Endometrium (tissue), 2 donors: ENCODE data around the gene STUM.
"Not testable (repeated sequence)": the region's sequence is repeated elsewhere in the genome, so short reads cannot be mapped to it uniquely, and the experiment has no call there.

Experiments used
- FAIRE-seq: peaks from 2 replicates; lab custom pipeline; 2012; peaks lifted over from hg19 to GRCh38; lab: Jason Lieb, UNC
- donor health status: control.
- donor health status: control.

The STUM gene

DNA sequence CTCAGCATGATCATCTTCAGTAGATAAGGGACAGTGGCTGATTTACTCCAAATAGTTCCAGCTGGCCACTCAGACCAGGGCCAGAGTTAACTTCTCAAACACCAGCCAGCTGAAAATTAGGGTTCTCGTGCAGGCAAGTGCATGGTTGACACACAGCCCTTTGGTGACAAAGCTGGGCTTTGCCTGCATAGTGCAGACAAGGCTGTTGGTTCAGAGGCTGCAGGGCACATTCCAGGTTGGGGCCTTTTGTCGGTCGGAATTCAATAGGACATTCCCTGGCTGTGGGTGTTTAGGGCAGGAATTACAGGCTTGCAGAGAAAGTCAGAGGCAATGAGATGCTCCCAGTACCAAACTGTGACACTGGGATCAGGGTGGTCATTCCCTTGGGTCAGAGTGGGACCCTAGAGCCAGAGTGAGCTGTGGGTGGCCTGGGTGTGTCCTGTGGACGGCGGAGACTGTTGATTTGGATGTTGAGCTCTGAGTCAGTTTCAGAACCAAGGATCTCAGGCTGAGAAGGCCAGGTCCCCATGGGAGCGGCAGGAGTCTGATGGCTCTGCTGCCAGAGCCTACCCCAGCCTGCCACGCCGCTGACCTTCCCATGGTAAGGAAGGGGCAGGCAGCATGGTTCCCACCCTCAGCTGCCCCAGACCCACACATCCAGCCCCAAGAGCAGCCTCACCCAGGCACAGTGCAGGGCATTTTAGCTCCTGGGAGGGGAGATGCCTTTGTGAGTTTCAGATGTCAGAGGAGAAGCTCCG lies 56.2 kb downstream of the STUM start:
- no peak for FAIRE-seq

- FAIRE-seq, result no peak
Observed at GRCh38 chr1:226605318-226605950, 56.9 kb downstream of the STUM start.

GRCh38 chr1:226606311-226607267 lies 58.0 kb downstream of the STUM start:
- FAIRE-seq, result no peak

DNA sequence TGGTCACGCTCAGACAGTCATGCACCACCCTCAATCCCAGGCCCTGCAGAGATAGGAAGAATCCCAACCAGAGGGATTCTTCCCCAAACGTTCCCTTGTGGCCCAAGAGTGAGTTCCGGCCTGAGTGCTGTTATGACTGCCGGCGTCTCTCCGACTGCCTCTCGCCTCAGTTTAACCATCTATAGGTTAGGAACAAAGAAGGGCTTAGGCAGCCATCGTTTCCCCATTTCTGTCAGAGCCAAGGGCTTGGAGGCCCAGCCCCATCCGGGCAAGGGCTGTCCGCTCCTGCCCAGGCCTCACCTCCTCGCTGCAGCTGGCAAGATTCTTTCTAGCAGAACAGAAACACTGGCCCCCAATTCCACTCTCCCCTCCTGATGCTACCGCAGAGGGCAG lies 58.7 kb downstream of the STUM start:
- no peak for FAIRE-seq

DNA sequence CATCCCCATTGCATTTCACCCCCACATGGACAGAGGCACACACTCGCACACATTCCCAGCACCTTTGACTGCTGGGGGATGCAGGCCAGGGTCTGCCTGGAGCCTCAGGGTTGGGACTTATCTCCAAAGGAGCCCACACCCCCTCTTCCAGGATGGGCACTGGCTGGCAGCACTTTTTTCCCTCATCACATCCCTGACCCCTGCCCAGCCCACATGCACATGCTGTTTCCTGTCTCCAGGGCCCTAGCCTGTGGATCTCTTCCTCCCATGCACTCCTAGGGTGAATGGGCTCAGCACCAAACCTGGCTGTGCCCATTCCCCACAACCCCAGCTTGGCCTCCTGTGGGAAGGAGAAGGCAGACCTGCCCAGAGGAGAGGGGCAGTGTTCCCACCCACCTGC lies 59.3 kb downstream of the STUM start:
- no peak for FAIRE-seq

GRCh38 chr1:226608699-226609505 lies 60.3 kb downstream of the STUM start:
- no peak for FAIRE-seq

- FAIRE-seq, result no peak
Observed at GRCh38 chr1:226609836-226610455, 61.4 kb downstream of the STUM start.

DNA sequence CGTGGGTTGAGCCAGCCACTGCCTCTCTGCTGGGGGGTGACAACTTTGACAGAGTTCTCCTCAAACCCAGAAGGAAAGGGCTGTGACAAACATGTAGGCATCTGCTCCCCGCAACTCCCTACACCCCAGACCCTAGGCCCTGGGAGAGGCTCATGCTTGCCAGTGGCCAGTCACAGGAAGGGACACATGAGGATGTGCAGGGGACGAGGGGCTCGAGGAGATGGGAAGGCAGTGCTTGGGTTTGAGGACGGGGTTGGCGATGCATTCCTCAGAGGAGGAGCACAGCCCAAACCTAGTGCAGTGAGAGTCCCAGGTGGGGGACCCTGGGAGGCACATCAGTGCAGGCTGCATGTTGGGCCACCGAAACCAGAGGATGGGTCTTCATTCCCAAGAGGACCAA lies 62.1 kb downstream of the STUM start:
- FAIRE-seq, result no peak

DNA sequence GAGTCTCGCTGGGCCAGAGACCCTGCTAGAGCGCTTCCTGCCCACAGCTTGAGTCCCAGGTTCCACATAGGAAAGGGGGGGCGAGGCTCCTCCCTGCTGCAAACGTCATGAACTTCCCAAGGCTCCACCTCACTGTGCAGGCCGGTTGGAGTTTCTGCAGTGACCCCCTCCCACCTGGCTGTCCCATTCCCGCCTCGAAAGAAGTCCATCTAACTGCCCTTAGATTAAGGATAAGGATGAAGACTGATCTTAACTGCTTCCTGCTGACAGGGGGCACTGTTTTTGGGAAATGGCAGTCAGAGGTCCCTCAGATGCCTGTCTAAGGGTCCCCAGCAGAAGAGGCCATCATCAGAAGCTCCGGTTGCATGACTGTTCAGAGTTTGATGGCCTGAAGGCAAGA lies 62.7 kb downstream of the STUM start:
- FAIRE-seq, result no peak

GRCh38 chr1:226611980-226612379 lies 63.4 kb downstream of the STUM start:
- FAIRE-seq, result not testable (repeated sequence)

- no peak for FAIRE-seq
Observed at GRCh38 chr1:226615876-226616275, 67.3 kb downstream of the STUM start.

- FAIRE-seq, result no peak
Observed at GRCh38 chr1:226616636-226617035, 68.1 kb downstream of the STUM start.

DNA sequence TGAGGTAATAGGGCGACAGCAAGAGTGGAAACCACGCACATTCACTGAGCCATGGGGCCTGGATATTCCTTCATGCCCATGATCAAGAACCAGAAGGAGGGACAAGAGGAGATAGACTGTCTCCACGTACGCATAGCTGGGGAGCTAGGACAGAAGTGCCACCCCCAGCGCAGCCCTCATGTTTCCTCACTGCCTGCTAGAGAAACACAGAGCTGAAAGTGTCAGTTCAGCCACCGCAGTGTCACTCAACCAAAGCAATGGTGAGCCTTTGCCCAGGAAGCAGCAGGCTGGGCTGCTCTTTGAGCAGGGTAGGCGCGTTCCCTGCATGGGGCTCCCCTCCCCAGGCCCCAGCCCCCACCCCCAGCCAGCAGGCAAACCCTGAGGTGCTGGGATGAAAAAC lies 68.5 kb downstream of the STUM start:
- FAIRE-seq, result no peak

DNA sequence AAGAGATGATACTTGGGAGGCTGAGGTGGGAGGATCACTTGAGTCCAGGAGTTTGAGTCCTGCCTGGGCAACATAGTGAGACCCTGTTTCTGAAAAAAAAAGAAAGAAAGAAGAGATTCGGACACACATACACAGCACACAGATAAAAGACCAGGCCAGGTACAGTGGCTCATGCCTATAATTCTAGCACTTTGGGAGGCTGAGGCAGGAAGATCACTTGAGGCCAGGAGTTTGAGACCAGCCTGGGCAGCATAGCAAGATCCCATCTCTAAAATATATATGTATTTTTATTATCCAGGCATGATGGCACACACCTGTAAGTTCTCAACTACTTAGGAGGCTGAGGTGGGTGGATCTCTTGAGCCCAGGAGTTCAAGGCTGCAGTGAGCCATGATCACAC lies 69.2 kb downstream of the STUM start:
- not testable (repeated sequence) for FAIRE-seq

DNA sequence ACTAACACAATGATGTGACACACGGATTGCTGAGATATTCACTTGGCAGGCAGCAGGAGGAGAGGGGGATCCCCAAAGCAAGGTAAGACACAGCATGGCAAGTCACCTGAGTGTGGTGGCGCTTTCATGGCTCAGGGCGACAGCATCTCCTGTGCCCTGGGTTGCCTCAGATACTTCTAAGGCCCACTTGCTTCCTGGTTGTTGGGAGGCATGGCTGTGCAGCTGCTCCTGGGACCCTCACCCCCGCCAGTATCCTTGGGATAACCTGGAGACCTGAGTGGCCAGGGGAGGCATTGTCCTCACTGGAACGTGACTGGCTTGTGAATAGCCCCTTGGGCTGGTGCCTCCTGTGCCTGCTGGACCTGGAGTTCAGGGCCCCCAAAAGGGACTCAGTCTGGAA lies 69.8 kb downstream of the STUM start:
- no peak for FAIRE-seq

DNA sequence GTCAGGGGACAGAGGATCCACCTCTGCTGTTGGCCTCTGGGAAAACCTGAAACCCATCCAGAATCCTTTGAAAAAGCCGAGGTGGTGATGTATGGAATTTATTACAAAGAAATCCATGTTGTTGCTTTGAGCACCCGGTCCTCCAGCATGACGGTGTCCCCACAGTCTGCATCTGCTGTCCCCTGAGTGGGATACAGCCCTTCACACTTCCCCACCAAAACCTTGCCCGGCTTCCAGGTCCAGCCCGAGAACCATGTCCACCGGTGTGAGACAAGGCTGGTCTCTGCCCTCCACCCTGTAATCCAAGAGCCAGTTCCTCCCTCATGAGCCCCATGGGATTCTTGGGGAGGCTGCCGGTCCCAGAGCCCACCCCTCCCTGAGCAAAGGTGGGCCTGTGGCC lies 70.5 kb downstream of the STUM start:
- FAIRE-seq, result no peak

- FAIRE-seq, result no peak
Observed at GRCh38 chr1:226622012-226622411, 73.4 kb downstream of the STUM start.

- FAIRE-seq, result no peak
Observed at GRCh38 chr1:226624526-226624925, 76.0 kb downstream of the STUM start.

DNA sequence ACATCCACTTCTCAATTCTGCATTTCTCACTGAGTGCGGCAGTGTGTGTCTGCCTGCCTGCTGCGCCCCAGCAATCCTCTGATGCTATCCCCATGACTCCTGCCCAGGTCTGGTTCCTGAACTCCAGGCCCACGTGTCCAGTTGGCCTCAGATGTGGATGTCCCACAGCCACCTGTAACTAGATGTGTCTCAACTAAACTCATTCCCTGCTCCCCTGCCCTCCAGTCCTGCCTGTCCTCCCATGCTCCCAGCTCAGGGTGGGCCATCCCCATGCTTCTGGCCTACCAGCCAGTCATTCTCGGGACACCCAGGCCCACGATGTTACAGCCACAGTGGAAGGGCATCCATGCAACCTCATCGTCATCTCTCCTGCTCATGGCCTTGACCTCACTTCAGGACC lies 76.8 kb downstream of the STUM start:
- FAIRE-seq, result no peak

GRCh38 chr1:226625832-226626576 lies 77.4 kb downstream of the STUM start:
- FAIRE-seq, result no peak

DNA sequence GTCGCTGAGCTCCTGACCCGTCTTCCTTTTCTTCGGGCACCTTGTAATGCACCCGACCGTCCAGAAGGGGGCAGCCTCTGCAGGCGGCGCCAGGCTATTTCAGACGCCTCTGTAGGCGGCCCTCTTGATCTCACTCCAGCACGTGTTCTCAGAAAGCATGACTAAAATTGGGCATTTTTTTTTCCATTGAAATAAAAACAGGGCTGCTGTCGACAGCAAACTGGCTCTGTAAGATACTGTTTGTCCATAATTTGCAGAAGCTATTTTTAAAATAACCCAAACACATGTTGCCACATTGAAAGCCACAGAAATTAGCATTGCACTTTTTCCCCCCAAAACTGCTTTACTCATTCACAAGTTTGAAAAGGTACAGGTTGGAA lies 78.0 kb downstream of the STUM start:
- no peak for FAIRE-seq
